Esophagus mucosa (tissue), 1 donor: ENCODE data around the gene PTPRJ. TPM values are rescaled to one million over a fixed set of nuclear protein-coding genes. Genes with fewer than 3 reads are reported as not detected.

ENCODE experiments used
- ATAC-seq: fragments of 200-7000 bp; cut with Tn5 transposase; one replicate; pipeline ENCODE4 v1.9.1; 2020
- total RNA-seq: library from RNA; stranded (reverse); gene quantifications from one replicate; pipeline ENCODE4 v1.2.4, GENCODE V29; 2023
- donor health status: DM: yes; HTN: yes; CAD: no.

Gene PTPRJ
- total RNA-seq, 1 donor from 2014 or later: 2.0 TPM

GRCh38 chr11:48095779-48096470 is 115.6 kb downstream of the PTPRJ start:
- no peak for ATAC-seq

GRCh38 chr11:48096588-48097525 is 116.5 kb downstream of the PTPRJ start:
- ATAC-seq: no peak

- no peak for ATAC-seq
Observed at GRCh38 chr11:48098024-48098423, 117.7 kb downstream of the PTPRJ start.

- ATAC-seq: no peak
Observed at GRCh38 chr11:48099916-48100446, 119.6 kb downstream of the PTPRJ start.

- ATAC-seq: no peak
Observed at GRCh38 chr11:48101044-48101733, 120.8 kb downstream of the PTPRJ start.

GRCh38 chr11:48101958-48102357 is 121.6 kb downstream of the PTPRJ start:
- ATAC-seq: no peak

- no peak for ATAC-seq
Observed at GRCh38 chr11:48103621-48104567, 123.5 kb downstream of the PTPRJ start.

GRCh38 chr11:48104568-48104924 is 124.2 kb downstream of the PTPRJ start:
- no peak for ATAC-seq

- no peak for ATAC-seq
Observed at GRCh38 chr11:48105096-48105990, 125.0 kb downstream of the PTPRJ start.

- ATAC-seq: no peak
Observed at GRCh38 chr11:48106166-48106565, 125.8 kb downstream of the PTPRJ start.

- peak; percentile 24 for ATAC-seq
Observed at GRCh38 chr11:48107188-48107704, 126.9 kb downstream of the PTPRJ start.

GRCh38 chr11:48108231-48109045 is 128.1 kb downstream of the PTPRJ start:
- ATAC-seq: no peak

- ATAC-seq: peak; percentile 46
Observed at GRCh38 chr11:48109046-48109666, 128.8 kb downstream of the PTPRJ start.

GRCh38 chr11:48110509-48110766 is 130.1 kb downstream of the PTPRJ start:
- no peak for ATAC-seq

GRCh38 chr11:48111891-48112290 is 131.5 kb downstream of the PTPRJ start:
- peak; percentile 27 for ATAC-seq

- ATAC-seq: no peak
Observed at GRCh38 chr11:48114740-48115139, 134.4 kb downstream of the PTPRJ start.

GRCh38 chr11:48116437-48117228 is 136.3 kb downstream of the PTPRJ start:
- ATAC-seq: no peak

GRCh38 chr11:48122246-48122645 is 141.9 kb downstream of the PTPRJ start:
- no peak for ATAC-seq
